HepG2 (cell line): Measurements from ENCODE around the gene KCNJ14. TPM values are rescaled to one million over a fixed set of nuclear protein-coding genes. Genes with fewer than 3 reads are reported as not detected.
A peak's percentile ranks its signal among the peaks of the same experiment; 100 is the strongest.

Source experiments
- ATAC-seq: fragments of 200-7000 bp; cut with Tn5 transposase; 3 replicates; pipeline ENCODE4 v1.9.1; 2020; ENCODE audit warnings: mild to moderate bottlenecking, moderate library complexity
- BruUV-seq: library from RNA; stranded (reverse); fragments of 400-500 nt; replicated peaks from 2 replicates; lab custom pipeline; 2021; lab: Mats Ljungman, UMichigan
- CTCF ChIA-PET: fragments of 300-600 bp; formaldehyde crosslinking; extraction: SDS; loops from one replicate; lab custom pipeline; 2021; ENCODE audit warnings: low total read pairs, inconsistent platforms, low intra/inter-chr PET ratio; lab: Yijun Ruan, JAX
- POLR2A ChIA-PET: fragments of 350-600 bp; sonication (Branson Sonifier 250); formaldehyde crosslinking; loops from one replicate; lab custom pipeline; 2020; ENCODE audit warnings: antibody characterized with exemption, inconsistent platforms; lab: Yijun Ruan, JAX
- DNase-seq: peaks from one replicate; pipeline ENCODE4 v3.0.0-alpha.2; 2015; ENCODE audit warnings: low spot score
- FAIRE-seq: peaks from 3 replicates; lab custom pipeline; 2011; peaks lifted over from hg19 to GRCh38; lab: Jason Lieb, UNC
- H2AFZ ChIP-seq: one replicate; pipeline ENCODE4 v1.6.1; 2011; ENCODE audit warnings: low read length, inconsistent platforms
- H3K27ac ChIP-seq: fragments of 300-600 bp; 3 replicates; pipeline ENCODE4 v1.8.0; 2011; ENCODE audit warnings: mixed run types, mild to moderate bottlenecking, mixed read lengths, low read length, inconsistent platforms; ENCODE audit not compliant: insufficient read depth; ENCODE audit errors: extremely low read length
- H3K27me3 ChIP-seq, 2 experiments: fragments of 200-600 bp in 1 of 2; 2 replicates in 1 of 2; 3 replicates in 1 of 2; pipeline versions ENCODE4 v1.6.0 to v1.8.0; 2011; ENCODE audit warnings: low read length in 2 of 2, mild to moderate bottlenecking in 2 of 2, moderate library complexity in 2 of 2, inconsistent platforms in 1 of 2; ENCODE audit not compliant: insufficient read depth in 2 of 2, control insufficient read depth in 1 of 2
- H3K36me3 ChIP-seq, 2 experiments: fragments of 200-600 bp in 1 of 2; replicated peaks in 1 of 2; 2 replicates in 1 of 2; 3 replicates in 1 of 2; pipeline versions ENCODE4 v1.5.1 to v1.8.0; 2011; ENCODE audit warnings: low read length in 2 of 2, inconsistent platforms in 1 of 2; ENCODE audit not compliant: insufficient read depth in 2 of 2, control insufficient read depth in 1 of 2
- H3K4me1 ChIP-seq: 2 replicates; pipeline ENCODE4 v1.5.1; 2012; ENCODE audit warnings: low read length, inconsistent platforms; ENCODE audit not compliant: insufficient read depth
- H3K4me2 ChIP-seq: 2 replicates; pipeline ENCODE4 v1.6.0; 2011; ENCODE audit warnings: low read depth, low read length, inconsistent platforms
- H3K4me3 ChIP-seq, 3 experiments: fragments of 200-600 bp in 1 of 3; sonication (generic), shearing (Covaris generic) in 1 of 3; replicated peaks in 1 of 3; 2 replicates each; pipeline ENCODE4 v1.5.1; 2011 to 2016; ENCODE audit warnings: low read length in 3 of 3, inconsistent platforms in 2 of 3, low read depth in 2 of 3, mild to moderate bottlenecking in 2 of 3, control low read depth in 1 of 3, mixed read lengths in 1 of 3; ENCODE audit not compliant: insufficient read depth in 1 of 3
- H3K79me2 ChIP-seq: one replicate; pipeline ENCODE4 v1.6.1; 2011; ENCODE audit warnings: low read length, inconsistent platforms; ENCODE audit not compliant: insufficient read depth
- H3K9ac ChIP-seq: 2 replicates; pipeline ENCODE4 v1.6.0; 2011; ENCODE audit warnings: mild to moderate bottlenecking, low read depth, low read length, inconsistent platforms; ENCODE audit not compliant: insufficient read depth
- H3K9me3 ChIP-seq: 2 replicates; pipeline ENCODE4 v1.5.1; 2012; ENCODE audit warnings: mild to moderate bottlenecking, low read length
- H4K20me1 ChIP-seq: 2 replicates; pipeline ENCODE4 v1.6.0; 2011; ENCODE audit warnings: inconsistent platforms, mild to moderate bottlenecking, low read length, moderate library complexity; ENCODE audit not compliant: insufficient read depth
- CREB1 ChIP-seq, 2 experiments: fragments of 450-650 bp in 1 of 2; IDR thresholded peaks; 2 replicates each; pipeline ENCODE4 v1.6.1; 2016 to 2017; ENCODE audit warnings: control low read depth in 1 of 2, mild to moderate bottlenecking in 1 of 2, missing compliant biosample characterization in 1 of 2, missing genetic modification characterization in 1 of 2
- GATAD1 ChIP-seq: IDR thresholded peaks from 2 replicates; pipeline ENCODE4 v1.6.1; 2016; ENCODE audit warnings: missing genetic modification reagents, missing compliant biosample characterization
- MNT ChIP-seq: fragments of 450-650 bp; IDR thresholded peaks from 2 replicates; pipeline ENCODE4 v1.6.1; 2016
- NRL ChIP-seq: sonication (generic); formaldehyde crosslinking; IDR thresholded peaks from 2 replicates; pipeline ENCODE4 v1.5.0; 2020; ENCODE audit warnings: missing genetic modification reagents, mild to moderate bottlenecking, moderate library complexity, borderline replicate concordance
- RAD51 ChIP-seq: fragments of 450-650 bp; IDR thresholded peaks from 2 replicates; pipeline ENCODE4 v1.6.1; 2016; ENCODE audit warnings: borderline replicate concordance
- ZNF589 ChIP-seq: sonication (generic); formaldehyde crosslinking; conservative IDR thresholded peaks from 2 replicates; pipeline ENCODE4 v1.8.0; 2022; ENCODE audit warnings: mild to moderate bottlenecking, moderate library complexity, missing genetic modification reagents
- WGBS: methylation state at CpG from one replicate; pipeline ENCODE4 v1.1.6; 2017; ENCODE audit warnings: low lambda C conversion rate; 5-methylcytosine and 5-hydroxymethylcytosine counted together
- in situ Hi-C: cut with HindIII; loops from 2 replicates; pipeline ENCODE4 v1.10.0; 2017; ENCODE audit warnings: low pct_unique_long_range_greater_than_20kb; ENCODE audit not compliant: extremely low pct_ligation_motif_present
- intact Hi-C: fragments of 100-400 bp; cut with micrococcal nuclease; formaldehyde crosslinking; loops from one replicate; pipeline ENCODE4 v1.10.0; 2022; ENCODE audit not compliant: unreplicated experiment
- polyA plus RNA-seq, 8 experiments: library from polyadenylated mRNA; depleted of rRNA in 3 of 8; stranded (reverse) in 7 of 8; unstranded in 1 of 8; fragments of >200 nt; fragmentation: Illumina TruSeq in 4 of 8; extraction: Trizol in 4 of 8; gene quantifications; 2 replicates each; pipeline versions ENCODE4 v1.2.1 to v1.2.3, GENCODE V29; 2011 to 2016; ENCODE audit warnings: low read depth in 4 of 8, missing spikeins in 1 of 8, mixed read lengths in 1 of 8; ENCODE audit not compliant: insufficient read depth in 1 of 8
- total RNA-seq, 5 experiments: library from RNA; depleted of rRNA; stranded (reverse); fragments of >200 nt; fragmentation: Illumina TruSeq; extraction: Trizol; gene quantifications; 2 replicates each; pipeline ENCODE4 v1.2.3, GENCODE V29; 2016; ENCODE audit warnings: low read depth in 1 of 5
- TF ChIP-seq, protein P1 (sequence below): sonication (generic); formaldehyde crosslinking; IDR thresholded peaks from 2 replicates; pipeline ENCODE4 v1.5.0; 2020; ENCODE audit warnings: missing genetic modification reagents
- TF ChIP-seq, protein P2 (sequence below): sonication (generic); formaldehyde crosslinking; IDR thresholded peaks from 2 replicates; pipeline ENCODE4 v1.5.1; 2020; ENCODE audit warnings: missing genetic modification reagents, mild to moderate bottlenecking, borderline replicate concordance

KCNJ14 gene
- total and polyA plus RNA-seq, 2 of the 13 experiments (the other 11 are each of a cell fraction or from before 2014, with no cell fraction given) = 0.20 to 0.51 TPM

GRCh38 chr19:48511800-48512503 is 56.6 kb downstream of the KCNJ14 start, which contains the start of gene LMTK3:
Gene LMTK3 (minus strand): TSS chr19:48511835. CDS start chr19:48511576, 259 bp downstream.
- no peaks in the 10 kb centered on the region for H4K20me1 ChIP-seq
- ATAC-seq = no peak
- ChIA-PET CTCF (no interaction called here), POLR2A (no interaction called here)
- no peaks in the 10 kb centered on the region for H3K9me3 ChIP-seq
- no TSS peak for BruUV-seq
- intact Hi-C loops (no loop called here), in situ Hi-C loops (no loop called here)
- no peak within 1 kb of the TSS for H3K27ac ChIP-seq
- no peak within 1 kb of the TSS for H2AFZ ChIP-seq
- TF ChIP-seq, protein P1, sequence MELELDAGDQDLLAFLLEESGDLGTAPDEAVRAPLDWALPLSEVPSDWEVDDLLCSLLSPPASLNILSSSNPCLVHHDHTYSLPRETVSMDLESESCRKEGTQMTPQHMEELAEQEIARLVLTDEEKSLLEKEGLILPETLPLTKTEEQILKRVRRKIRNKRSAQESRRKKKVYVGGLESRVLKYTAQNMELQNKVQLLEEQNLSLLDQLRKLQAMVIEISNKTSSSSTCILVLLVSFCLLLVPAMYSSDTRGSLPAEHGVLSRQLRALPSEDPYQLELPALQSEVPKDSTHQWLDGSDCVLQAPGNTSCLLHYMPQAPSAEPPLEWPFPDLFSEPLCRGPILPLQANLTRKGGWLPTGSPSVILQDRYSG (CRISPR knock-in tag) = no peak
- TF ChIP-seq CREB1 (IDR thresholded peaks at IDR 0.05) (0 out of 2 replicates have a peak, but pooled peaks have one; percentile 28), CREB1 (CRISPR knock-in tag; IDR thresholded peaks at IDR 0.05) (no peak), NRL (CRISPR knock-in tag) (0 out of 2 replicates have a peak, but pooled peaks have one; percentile 25)
- DNase-seq = no peak
- no peaks in the 10 kb centered on the region for H3K36me3 ChIP-seq
- H3K4me1 ChIP-seq = peaks cover 27% of the 10 kb centered on the region
- H3K79me2 ChIP-seq = no peaks in the 10 kb centered on the region
- peaks cover 7 to 39% of the 10 kb centered on the region in 2 experiments; a peak in 4 of 5 replicates for H3K27me3 ChIP-seq
- H3K4me3 ChIP-seq = no peak within 1 kb of the TSS
- no peak for FAIRE-seq
- H3K9ac ChIP-seq = no peak within 1 kb of the TSS
- no peak within 1 kb of the TSS; the same call in 1 of the 2 replicates for H3K4me2 ChIP-seq
- 10% methylated on average over 8 of the region's 32 CpGs for WGBS

- H3K9me3 ChIP-seq = no peaks in the 10 kb centered on the region
- peaks cover 7 to 38% of the 10 kb centered on the region in 2 experiments; a peak in 4 of 5 replicates for H3K27me3 ChIP-seq
- ATAC-seq (no peak), DNase-seq (no peak), FAIRE-seq (no peak)
- intact Hi-C loops = no loop called here
- H4K20me1 ChIP-seq = no peaks in the 10 kb centered on the region
- CTCF ChIA-PET = no interaction called here
- in situ Hi-C loops = no loop called here
- H3K4me3 ChIP-seq = peak overlapping the region; percentile 68 to 84 (median 72); a peak in 4 of 6 replicates
- H3K4me2 ChIP-seq = peak overlapping the region; percentile 84
- H3K79me2 ChIP-seq = no peaks in the 10 kb centered on the region
- no peak overlapping the region for H2AFZ ChIP-seq
- POLR2A ChIA-PET = no interaction called here
- no TSS peak for BruUV-seq
- no peak overlapping the region for H3K27ac ChIP-seq
- H3K36me3 ChIP-seq = no peaks in the 10 kb centered on the region
- H3K4me1 ChIP-seq = peaks cover 30% of the 10 kb centered on the region
- WGBS = 35% methylated on average over 19 of the region's 19 CpGs
- no peak overlapping the region for H3K9ac ChIP-seq
- TF ChIP-seq RAD51 (0 out of 2 replicates have a peak, but pooled peaks have one; percentile 22), MNT (0 out of 2 replicates have a peak, but pooled peaks have one; percentile 16), GATAD1 (CRISPR knock-in tag) (0 out of 2 replicates have a peak, but pooled peaks have one; percentile 1), ZNF589 (CRISPR knock-in tag) (0 out of 2 replicates have a peak, but pooled peaks have one; percentile 13)
- TF ChIP-seq, protein P2, sequence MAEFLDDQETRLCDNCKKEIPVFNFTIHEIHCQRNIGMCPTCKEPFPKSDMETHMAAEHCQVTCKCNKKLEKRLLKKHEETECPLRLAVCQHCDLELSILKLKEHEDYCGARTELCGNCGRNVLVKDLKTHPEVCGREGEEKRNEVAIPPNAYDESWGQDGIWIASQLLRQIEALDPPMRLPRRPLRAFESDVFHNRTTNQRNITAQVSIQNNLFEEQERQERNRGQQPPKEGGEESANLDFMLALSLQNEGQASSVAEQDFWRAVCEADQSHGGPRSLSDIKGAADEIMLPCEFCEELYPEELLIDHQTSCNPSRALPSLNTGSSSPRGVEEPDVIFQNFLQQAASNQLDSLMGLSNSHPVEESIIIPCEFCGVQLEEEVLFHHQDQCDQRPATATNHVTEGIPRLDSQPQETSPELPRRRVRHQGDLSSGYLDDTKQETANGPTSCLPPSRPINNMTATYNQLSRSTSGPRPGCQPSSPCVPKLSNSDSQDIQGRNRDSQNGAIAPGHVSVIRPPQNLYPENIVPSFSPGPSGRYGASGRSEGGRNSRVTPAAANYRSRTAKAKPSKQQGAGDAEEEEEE (CRISPR knock-in tag) = no peak
Observed at GRCh38 chr19:48512504-48513288, 57.3 kb downstream of the KCNJ14 start.
